GM18517 (cell line): Measurements from ENCODE around the gene SSC4D.

Experiments used
- ATAC-seq: cut with Tn5 transposase; IDR thresholded peaks from one replicate; pipeline ENCODE4 v1.9.1; 2021; ENCODE audit warnings: mild to moderate bottlenecking, moderate library complexity; ENCODE audit not compliant: unreplicated experiment

The SSC4D gene

GRCh38 chr7:76356823-76357222, 52.7 kb downstream of the SSC4D start:
- no peak for ATAC-seq

DNA sequence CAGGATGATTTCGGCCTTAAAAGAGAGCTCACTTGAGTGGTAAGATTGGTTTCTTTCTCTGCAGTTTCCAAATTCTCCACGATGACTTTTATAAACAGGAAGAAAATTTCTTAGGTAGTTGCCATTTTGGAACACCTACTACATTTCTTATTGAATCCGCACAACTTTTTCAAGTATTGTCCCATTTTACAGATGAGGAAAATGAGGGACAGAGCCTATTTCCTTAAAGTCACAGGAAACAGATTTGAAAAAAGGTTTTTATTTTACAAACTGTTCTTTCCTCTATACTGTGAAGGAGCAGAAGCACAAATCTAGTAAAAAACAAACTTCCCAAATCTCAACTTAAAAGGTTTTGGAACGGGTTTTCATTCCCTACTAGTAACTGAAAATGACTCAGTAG, 53.4 kb downstream of the SSC4D start:
- no peak for ATAC-seq

- no peak for ATAC-seq
Measured at GRCh38 chr7:76354981-76355730, 54.3 kb downstream of the SSC4D start.

GRCh38 chr7:76354516-76354915, 55.0 kb downstream of the SSC4D start:
- ATAC-seq: no peak

DNA sequence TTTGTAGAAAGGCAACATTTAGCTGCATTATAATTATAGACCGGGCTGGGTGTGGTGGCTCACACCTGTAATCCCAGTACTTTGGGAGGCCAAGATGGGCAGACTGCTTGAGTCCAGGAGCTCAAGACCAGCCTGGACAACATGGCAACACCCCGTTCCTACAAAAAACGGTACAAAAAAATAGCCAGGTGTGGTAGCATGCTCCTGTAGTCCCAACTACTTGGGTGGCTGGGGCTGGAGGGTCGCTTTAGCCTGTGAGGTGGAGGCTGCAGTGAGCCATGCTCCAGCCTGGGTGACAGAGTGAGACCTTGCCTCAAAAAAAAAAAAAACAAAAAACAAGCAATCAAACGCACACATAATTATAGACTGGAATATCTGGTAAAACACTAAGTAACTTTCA, 55.8 kb downstream of the SSC4D start:
- ATAC-seq: no peak

DNA sequence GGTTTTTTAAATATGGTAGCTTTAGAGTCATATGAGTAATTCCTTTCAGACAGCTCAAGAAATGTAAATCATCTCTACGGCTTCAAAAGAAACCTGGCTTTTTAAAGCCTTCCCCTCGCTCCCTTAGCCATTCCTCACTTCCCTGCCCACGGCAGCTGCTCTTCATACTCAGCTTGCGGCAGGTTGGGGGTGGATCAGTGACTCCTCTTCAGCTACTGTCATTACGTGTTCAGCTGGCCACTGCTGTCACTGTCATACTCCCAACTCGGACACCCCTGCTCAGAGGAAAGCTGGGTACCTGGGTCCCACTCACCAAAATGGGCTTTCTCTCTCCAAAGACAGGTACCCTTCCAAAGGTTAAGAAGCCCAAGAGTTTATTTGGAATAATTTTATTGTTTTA, 57.3 kb downstream of the SSC4D start:
- ATAC-seq: no peak

DNA sequence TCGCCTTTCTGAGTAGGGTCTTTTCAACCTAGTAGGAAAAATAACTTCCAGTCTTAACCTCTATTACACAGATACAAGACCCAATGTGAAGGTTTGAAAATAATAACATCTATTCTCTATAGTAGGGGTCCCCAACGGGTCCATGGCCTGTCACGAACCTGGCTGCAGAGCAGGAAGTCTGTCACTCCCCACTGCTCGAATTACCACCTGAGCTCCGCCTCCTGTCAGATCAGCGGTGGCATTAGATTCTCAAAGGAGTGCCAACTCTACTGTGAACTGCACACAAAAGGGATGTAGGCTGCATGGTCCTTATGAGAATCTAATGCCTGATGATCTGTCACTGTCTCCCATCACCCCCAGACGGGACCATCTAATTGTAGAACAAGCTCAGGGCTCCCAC, 58.1 kb downstream of the SSC4D start:
- no peak for ATAC-seq

GRCh38 chr7:76349313-76349885, 60.1 kb downstream of the SSC4D start:
- no peak for ATAC-seq

GRCh38 chr7:76347710-76348109, 61.8 kb downstream of the SSC4D start:
- no peak for ATAC-seq

GRCh38 chr7:76346778-76347177, 62.7 kb downstream of the SSC4D start:
- ATAC-seq: no peak

DNA sequence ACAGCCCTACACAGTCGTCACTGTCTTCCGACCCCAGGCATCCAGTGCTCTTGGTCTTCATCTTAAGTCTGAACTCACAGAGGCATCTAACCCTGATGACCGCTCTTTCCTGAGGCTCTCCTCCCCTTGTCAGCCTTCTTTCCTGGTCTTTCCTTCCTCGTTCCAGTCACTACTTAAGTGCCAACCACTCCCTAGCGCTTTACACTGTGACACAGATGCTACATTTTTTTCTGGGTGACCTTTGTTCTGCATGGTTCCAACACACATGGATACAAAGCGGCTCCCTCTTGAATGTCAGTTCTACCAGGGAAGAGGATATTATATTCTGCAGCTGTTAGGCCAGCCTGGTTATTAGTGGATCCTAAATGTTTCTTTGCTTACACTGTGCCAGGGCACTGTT, 63.4 kb downstream of the SSC4D start:
- no peak for ATAC-seq

DNA sequence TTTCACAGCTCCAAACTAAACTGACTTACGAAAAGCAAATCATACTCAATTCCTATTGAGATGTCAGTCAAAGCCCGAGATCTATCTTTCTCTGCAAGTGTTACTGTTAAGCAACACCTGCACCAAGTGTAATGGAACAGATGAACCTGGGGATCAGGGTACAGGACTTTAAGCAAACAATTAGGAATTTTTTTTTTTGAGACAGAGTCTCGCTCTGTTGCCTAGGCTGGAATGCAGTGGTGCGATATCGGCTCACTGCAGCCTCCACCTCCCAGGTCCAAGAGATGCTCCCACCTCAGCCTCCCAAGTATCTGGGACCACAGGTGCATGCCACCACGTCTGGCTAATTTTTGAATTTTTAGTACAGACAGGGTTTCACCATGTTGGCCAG, 65.6 kb downstream of the SSC4D start:
- ATAC-seq: no peak

GRCh38 chr7:76343294-76343930, 66.1 kb downstream of the SSC4D start:
- no peak for ATAC-seq

- no peak for ATAC-seq
Measured at GRCh38 chr7:76342222-76342621, 67.3 kb downstream of the SSC4D start.

DNA sequence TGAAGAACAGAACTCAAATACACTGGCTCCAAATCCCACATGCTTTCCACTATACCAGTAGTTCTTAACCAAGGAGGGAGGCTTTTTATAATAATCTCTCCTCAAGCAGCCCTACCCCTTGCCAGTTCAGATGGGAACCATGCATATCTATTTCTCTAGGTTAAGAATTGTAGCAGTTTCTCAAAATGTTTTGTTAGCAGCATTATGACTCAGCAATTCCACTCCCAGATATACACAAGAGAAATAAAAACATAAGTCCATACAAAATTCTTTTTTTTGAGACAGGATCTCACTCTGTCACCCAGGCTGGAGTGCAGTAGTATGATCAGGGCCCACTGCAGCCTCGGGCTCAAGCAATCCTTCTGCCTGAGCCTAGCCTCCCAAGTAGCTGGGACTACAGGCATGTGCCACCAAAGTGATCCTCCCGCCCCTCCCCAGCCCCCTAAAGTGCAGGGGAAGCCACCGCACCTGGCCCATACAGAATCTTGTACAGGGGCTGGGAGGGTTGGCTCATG, 68.8 kb downstream of the SSC4D start:
- no peak for ATAC-seq
